ENCODE data around the gene PEX5L.

DNA sequence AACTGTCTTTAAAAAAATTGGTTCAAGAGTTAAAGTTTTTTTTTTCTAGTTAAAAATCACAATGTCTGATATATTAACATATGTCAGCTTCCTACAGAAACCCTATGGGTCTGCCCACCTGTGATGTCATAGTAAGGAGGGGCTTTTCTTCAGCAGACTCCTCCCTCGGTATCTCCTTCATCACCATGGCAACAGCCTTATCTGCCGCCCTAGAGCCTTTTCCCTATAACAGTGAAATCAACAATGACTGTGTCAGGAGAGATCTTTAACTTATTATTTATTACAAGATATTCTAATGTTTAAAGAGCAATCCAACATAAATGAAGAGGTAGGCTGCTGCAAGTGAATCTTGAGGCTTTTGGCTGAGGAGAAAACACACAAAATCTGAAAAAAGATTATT is 138.7 kb downstream of the PEX5L start:
- TF ChIP-seq, protein P1, sequence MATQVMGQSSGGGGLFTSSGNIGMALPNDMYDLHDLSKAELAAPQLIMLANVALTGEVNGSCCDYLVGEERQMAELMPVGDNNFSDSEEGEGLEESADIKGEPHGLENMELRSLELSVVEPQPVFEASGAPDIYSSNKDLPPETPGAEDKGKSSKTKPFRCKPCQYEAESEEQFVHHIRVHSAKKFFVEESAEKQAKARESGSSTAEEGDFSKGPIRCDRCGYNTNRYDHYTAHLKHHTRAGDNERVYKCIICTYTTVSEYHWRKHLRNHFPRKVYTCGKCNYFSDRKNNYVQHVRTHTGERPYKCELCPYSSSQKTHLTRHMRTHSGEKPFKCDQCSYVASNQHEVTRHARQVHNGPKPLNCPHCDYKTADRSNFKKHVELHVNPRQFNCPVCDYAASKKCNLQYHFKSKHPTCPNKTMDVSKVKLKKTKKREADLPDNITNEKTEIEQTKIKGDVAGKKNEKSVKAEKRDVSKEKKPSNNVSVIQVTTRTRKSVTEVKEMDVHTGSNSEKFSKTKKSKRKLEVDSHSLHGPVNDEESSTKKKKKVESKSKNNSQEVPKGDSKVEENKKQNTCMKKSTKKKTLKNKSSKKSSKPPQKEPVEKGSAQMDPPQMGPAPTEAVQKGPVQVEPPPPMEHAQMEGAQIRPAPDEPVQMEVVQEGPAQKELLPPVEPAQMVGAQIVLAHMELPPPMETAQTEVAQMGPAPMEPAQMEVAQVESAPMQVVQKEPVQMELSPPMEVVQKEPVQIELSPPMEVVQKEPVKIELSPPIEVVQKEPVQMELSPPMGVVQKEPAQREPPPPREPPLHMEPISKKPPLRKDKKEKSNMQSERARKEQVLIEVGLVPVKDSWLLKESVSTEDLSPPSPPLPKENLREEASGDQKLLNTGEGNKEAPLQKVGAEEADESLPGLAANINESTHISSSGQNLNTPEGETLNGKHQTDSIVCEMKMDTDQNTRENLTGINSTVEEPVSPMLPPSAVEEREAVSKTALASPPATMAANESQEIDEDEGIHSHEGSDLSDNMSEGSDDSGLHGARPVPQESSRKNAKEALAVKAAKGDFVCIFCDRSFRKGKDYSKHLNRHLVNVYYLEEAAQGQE (IDR thresholded peaks at IDR 0.05; ENCODE audit: insufficient read depth in 1 of 2, low read depth in 2 of 2, low read length in 2 of 2): no peak
- no peak for TF ChIP-seq POLR2AphosphoS5 (IDR thresholded peaks at IDR 0.05; ENCODE audit: low read depth, low read length)
- no peak for TF ChIP-seq TAF1 (IDR thresholded peaks at IDR 0.05; ENCODE audit: borderline replicate concordance, insufficient read depth, low read length)
- TF ChIP-seq FOXP2 (optimal IDR thresholded peaks at IDR 0.05; ENCODE audit: borderline replicate concordance, extremely low read depth, extremely low read length, insufficient read depth): no peak
- no peak for TF ChIP-seq SIN3A (IDR thresholded peaks at IDR 0.05; ENCODE audit: borderline replicate concordance, insufficient read depth, low read length)

All from PFSK-1 (cell line).